ENCODE data around the gene TMEM43. TPM values are rescaled to one million over a fixed set of nuclear protein-coding genes. Genes with fewer than 3 reads are reported as not detected.

Gene TMEM43
- total and polyA plus RNA-seq, 2 experiments from 2014 or later, result 59.4 to 73.1 TPM

GRCh38 chr3:14150078-14150477, 25.2 kb downstream of the TMEM43 start:
- H3K27me3 ChIP-seq, result no peaks in the 10 kb centered on the region
- TF ChIP-seq EZH2 (IDR thresholded peaks at IDR 0.05; ENCODE audit: borderline replicate concordance), result no peak
- no peak for TF ChIP-seq EZH2phosphoT487 (IDR thresholded peaks at IDR 0.05; ENCODE audit: low read depth, severe bottlenecking, unreplicated experiment)
- TF ChIP-seq CTCF (IDR thresholded peaks at IDR 0.05; ENCODE audit: poor library complexity), result no peak
- WGBS (ENCODE audit: low lambda C conversion rate, missing lambda C conversion rate), result 97% methylated on average over 9 of the region's 9 CpGs
- no peak for DNase-seq (ENCODE audit: low spot score)
- H3K4me1 ChIP-seq (ENCODE audit: insufficient read depth), result peaks cover 4% of the 10 kb centered on the region
- no peaks in the 10 kb centered on the region for H3K9me3 ChIP-seq (ENCODE audit: low read depth)
- no peak overlapping the region for H3K27ac ChIP-seq
- H3K4me2 ChIP-seq, result no peak overlapping the region
- H4K20me1 ChIP-seq (ENCODE audit: insufficient read depth, poor library complexity, severe bottlenecking), result no peaks in the 10 kb centered on the region
- H3K4me3 ChIP-seq, result no peak overlapping the region
- no peaks in the 10 kb centered on the region for H3K9me2 ChIP-seq (replicated peaks; ENCODE audit: insufficient read depth)
- no peaks in the 10 kb centered on the region for H3K79me2 ChIP-seq
- no peaks in the 10 kb centered on the region for H3K36me3 ChIP-seq (replicated peaks; ENCODE audit: insufficient read depth, low read depth)
- H2AFZ ChIP-seq, result no peak overlapping the region

- Histone ChIP-seq H3K4me2 (no peak overlapping the region), H2AFZ (no peak overlapping the region), H3K4me3 (no peak overlapping the region), H3K36me3 (replicated peaks; ENCODE audit: insufficient read depth, low read depth) (no peaks in the 10 kb centered on the region), H3K79me2 (no peaks in the 10 kb centered on the region), H3K9me3 (ENCODE audit: low read depth) (no peaks in the 10 kb centered on the region), H3K4me1 (ENCODE audit: insufficient read depth) (no peaks in the 10 kb centered on the region), H3K27me3 (no peaks in the 10 kb centered on the region), H4K20me1 (ENCODE audit: insufficient read depth, poor library complexity, severe bottlenecking) (no peaks in the 10 kb centered on the region), H3K27ac (no peak overlapping the region), H3K9me2 (replicated peaks; ENCODE audit: insufficient read depth) (no peaks in the 10 kb centered on the region)
- 96% methylated on average over 9 of the region's 9 CpGs for WGBS (ENCODE audit: low lambda C conversion rate, missing lambda C conversion rate)
- DNase-seq (ENCODE audit: low spot score), result no peak
- TF ChIP-seq EZH2phosphoT487 (IDR thresholded peaks at IDR 0.05; ENCODE audit: low read depth, severe bottlenecking, unreplicated experiment), result no peak
- TF ChIP-seq CTCF (IDR thresholded peaks at IDR 0.05; ENCODE audit: poor library complexity), result no peak
- no peak for TF ChIP-seq EZH2 (IDR thresholded peaks at IDR 0.05; ENCODE audit: borderline replicate concordance)
Measured at GRCh38 chr3:14150491-14151230, 25.8 kb downstream of the TMEM43 start.

GRCh38 chr3:14151471-14152083, 26.7 kb downstream of the TMEM43 start:
- Histone ChIP-seq H2AFZ (no peak overlapping the region), H3K79me2 (no peaks in the 10 kb centered on the region), H3K4me1 (ENCODE audit: insufficient read depth) (no peaks in the 10 kb centered on the region), H3K27me3 (no peaks in the 10 kb centered on the region), H3K9me3 (ENCODE audit: low read depth) (no peaks in the 10 kb centered on the region), H3K27ac (no peak overlapping the region), H3K9me2 (replicated peaks; ENCODE audit: insufficient read depth) (no peaks in the 10 kb centered on the region), H3K36me3 (replicated peaks; ENCODE audit: insufficient read depth, low read depth) (no peaks in the 10 kb centered on the region), H3K4me3 (no peak overlapping the region), H4K20me1 (ENCODE audit: insufficient read depth, poor library complexity, severe bottlenecking) (no peaks in the 10 kb centered on the region), H3K4me2 (no peak overlapping the region)
- 91% methylated on average over 12 of the region's 12 CpGs for WGBS (ENCODE audit: low lambda C conversion rate, missing lambda C conversion rate)
- TF ChIP-seq EZH2phosphoT487 (IDR thresholded peaks at IDR 0.05; ENCODE audit: low read depth, severe bottlenecking, unreplicated experiment) (no peak), EZH2 (IDR thresholded peaks at IDR 0.05; ENCODE audit: borderline replicate concordance) (no peak), CTCF (IDR thresholded peaks at IDR 0.05; ENCODE audit: poor library complexity) (no peak)
- DNase-seq (ENCODE audit: low spot score), result no peak

Data from hepatocyte (in vitro differentiated cells).